Stomach (tissue), 9 donors: ENCODE results near the gene ATP8A2. TPM values are rescaled to one million over a fixed set of nuclear protein-coding genes. Genes with fewer than 3 reads are reported as not detected.

ENCODE experiments used
- DNase-seq, 2 donors: peaks; one replicate each; pipeline versions ENCODE4 v3.0.0 to v3.0.0-alpha.2; 2013 to 2019
- H3K27ac ChIP-seq, 5 donors: fragments of 200-600 bp in 4 of 5; sonication (generic) in 4 of 5; one replicate each; pipeline ENCODE4 v1.5.1; 2013 to 2019; ENCODE audit warnings: mild to moderate bottlenecking in 1 of 5, moderate library complexity in 1 of 5
- H3K27me3 ChIP-seq, 3 donors: fragments of 200-600 bp; sonication (generic); one replicate each; pipeline ENCODE4 v1.5.1; 2017 to 2019; ENCODE audit warnings: mixed run types in 1 of 3
- H3K36me3 ChIP-seq, 4 donors: fragments of 200-600 bp; sonication (generic); 1 replicate in 3 of 4; 2 replicates in 1 of 4; pipeline ENCODE4 v1.5.1; 2016 to 2019
- H3K4me1 ChIP-seq, 4 donors: fragments of 200-600 bp; sonication (generic); one replicate each; pipeline ENCODE4 v1.5.1; 2016 to 2019
- H3K4me3 ChIP-seq, 4 donors: fragments of 200-600 bp; sonication (generic) in 3 of 4; one replicate each; pipeline ENCODE4 v1.5.1; 2016 to 2019; ENCODE audit warnings: mild to moderate bottlenecking in 1 of 4
- H3K9me3 ChIP-seq, 4 donors: fragments of 200-600 bp; sonication (generic); one replicate each; pipeline ENCODE4 v1.5.1; 2016 to 2019
- CTCF ChIP-seq, 7 experiments: fragments of 450-650 bp in 4 of 7; fragments of 200-600 bp in 3 of 7; sonication (generic) in 3 of 7; IDR thresholded peaks; one replicate each; pipeline ENCODE4 v1.5.1; 2016 to 2019; ENCODE audit warnings: antibody characterized with exemption in 7 of 7, control low read depth in 2 of 7, mild to moderate bottlenecking in 1 of 7
- EP300 ChIP-seq: sonication (generic); formaldehyde crosslinking; IDR thresholded peaks from one replicate; pipeline ENCODE4 v1.6.1; 2017; ENCODE audit warnings: antibody characterized with exemption
- POLR2A ChIP-seq, 4 donors: fragments of 450-650 bp; IDR thresholded peaks; one replicate each; pipeline ENCODE4 v1.6.1; 2016; ENCODE audit warnings: antibody characterized with exemption in 4 of 4, control low read depth in 2 of 4, mild to moderate bottlenecking in 1 of 4, moderate library complexity in 1 of 4
- POLR2AphosphoS5 ChIP-seq, 3 donors: sonication (generic); formaldehyde crosslinking; IDR thresholded peaks; one replicate each; pipeline ENCODE4 v1.6.1; 2016; ENCODE audit warnings: antibody characterized with exemption in 3 of 3
- WGBS, 5 donors: extraction: QIAGEN DNeasy Blood & Tissue Kit in 3 of 5; methylation state at CpG; one replicate each; pipeline versions ENCODE4 v1.1.5 to v1.1.7; 2013 to 2018; 5-methylcytosine and 5-hydroxymethylcytosine counted together
- intact Hi-C: fragments of 100-400 bp; cut with DNase I; formaldehyde crosslinking; loops from one replicate; pipeline ENCODE4 v1.15.1; 2023; ENCODE audit warnings: low total_unique reads
- polyA plus RNA-seq, 3 donors: library from polyadenylated mRNA; stranded (reverse); fragments of 200-250 nt; gene quantifications; one replicate each; pipeline ENCODE4 v1.2.3, GENCODE V29; 2013
- total RNA-seq, 5 donors: library from RNA; depleted of rRNA; stranded (reverse); fragments of >200 nt; gene quantifications; one replicate each; pipeline versions ENCODE4 v1.1.0 to v1.2.3, GENCODE V29; 2014 to 2016
- donor health status: healthy with polysubstance abuse.
- donor health status: Bipolar disorder and iron deficiency.
- donor health status: healthy.

Gene ATP8A2
- total and polyA plus RNA-seq, 8 donors, result 0.12 to 3.5 (median 0.20) TPM; not detected in 3

- 46 to 59% (median 58%) methylated on average over 4 of the region's 4 CpGs for WGBS, 5 donors
- Histone ChIP-seq H3K36me3 (no peaks in the 10 kb centered on the region), H3K27me3 (no peaks in the 10 kb centered on the region), H3K4me1 (peaks cover 0 to 3% (median 0%) of the 10 kb centered on the region in 4 donors), H3K27ac (no peak overlapping the region), H3K4me3 (no peak overlapping the region), H3K9me3 (no peaks in the 10 kb centered on the region)
- TF ChIP-seq CTCF (IDR thresholded peaks at IDR 0.05) (no peak), POLR2A (IDR thresholded peaks at IDR 0.05) (no peak), EP300 (no peak), POLR2AphosphoS5 (IDR thresholded peaks at IDR 0.05) (no peak)
- intact Hi-C loops, result no loop called here
- no peak for DNase-seq
These were observed 519.0 kb downstream of the ATP8A2 start for GRCh38 chr13:25890671-25891212.

- intact Hi-C loops, result no loop called here
- H3K9me3 ChIP-seq, result no peaks in the 10 kb centered on the region
- no peak overlapping the region for H3K27ac ChIP-seq
- H3K36me3 ChIP-seq, result no peaks in the 10 kb centered on the region
- no peak for DNase-seq
- 88 to 97% (median 95%) methylated on average over 6 to 7 of the region's 7 CpGs for WGBS, 5 donors
- H3K27me3 ChIP-seq, result no peaks in the 10 kb centered on the region
- TF ChIP-seq CTCF (IDR thresholded peaks at IDR 0.05) (no peak), EP300 (no peak), POLR2A (IDR thresholded peaks at IDR 0.05) (no peak), POLR2AphosphoS5 (IDR thresholded peaks at IDR 0.05) (no peak)
- H3K4me1 ChIP-seq, result peaks cover 0 to 5% (median 0%) of the 10 kb centered on the region in 4 donors
- no peak overlapping the region for H3K4me3 ChIP-seq
These were observed 527.2 kb downstream of the ATP8A2 start for GRCh38 chr13:25898991-25899390.

GRCh38 chr13:25899464-25899863 is 527.7 kb downstream of the ATP8A2 start:
- Histone ChIP-seq H3K9me3 (no peaks in the 10 kb centered on the region), H3K27ac (no peak overlapping the region), H3K36me3 (no peaks in the 10 kb centered on the region), H3K4me1 (peaks cover 0 to 5% (median 0%) of the 10 kb centered on the region in 4 donors), H3K4me3 (no peak overlapping the region), H3K27me3 (no peaks in the 10 kb centered on the region)
- intact Hi-C loops, result no loop called here
- TF ChIP-seq POLR2AphosphoS5 (IDR thresholded peaks at IDR 0.05) (no peak), EP300 (no peak), CTCF (IDR thresholded peaks at IDR 0.05) (no peak), POLR2A (IDR thresholded peaks at IDR 0.05) (no peak)
- WGBS, 5 donors, result 74 to 85% (median 81%) methylated on average over 6 of the region's 6 CpGs
- no peak for DNase-seq

GRCh38 chr13:25899952-25900351 is 528.2 kb downstream of the ATP8A2 start:
- Histone ChIP-seq H3K4me3 (no peak overlapping the region), H3K9me3 (no peaks in the 10 kb centered on the region), H3K27ac (no peak overlapping the region), H3K27me3 (no peaks in the 10 kb centered on the region), H3K36me3 (no peaks in the 10 kb centered on the region), H3K4me1 (peaks cover 0 to 5% (median 0%) of the 10 kb centered on the region in 4 donors)
- intact Hi-C loops, result no loop called here
- WGBS, 5 donors, result 68 to 98% (median 86%) methylated on average over 1 of the region's 1 CpG
- TF ChIP-seq EP300 (no peak), POLR2A (IDR thresholded peaks at IDR 0.05) (no peak), POLR2AphosphoS5 (IDR thresholded peaks at IDR 0.05) (no peak), CTCF (IDR thresholded peaks at IDR 0.05) (no peak)
- DNase-seq, result no peak
